Neuronal stem cell (in vitro differentiated cells): ENCODE measurements around the gene PPP1R27.

Experiments used
- DNase-seq: peaks from one replicate; pipeline ENCODE4 v3.0.0-alpha.2; 2013; ENCODE audit warnings: low spot score
- H2AFZ ChIP-seq: one replicate; pipeline ENCODE4 v1.6.1; 2013; ENCODE audit warnings: mild to moderate bottlenecking, low read length, inconsistent platforms
- H2AK5ac ChIP-seq: 2 replicates; pipeline ENCODE4 v1.6.1; 2013; ENCODE audit warnings: low read depth, mild to moderate bottlenecking, inconsistent platforms, low read length, moderate library complexity, mixed read lengths
- H2BK120ac ChIP-seq: 2 replicates; pipeline ENCODE4 v1.6.1; 2013; ENCODE audit warnings: low read depth, mild to moderate bottlenecking, inconsistent platforms, low read length, moderate library complexity, mixed read lengths
- H2BK12ac ChIP-seq: one replicate; pipeline ENCODE4 v1.6.1; 2013; ENCODE audit warnings: low read length, inconsistent platforms
- H2BK15ac ChIP-seq: 2 replicates; pipeline ENCODE4 v1.6.1; 2013; ENCODE audit warnings: mild to moderate bottlenecking, low read length, inconsistent platforms, mixed read lengths
- H2BK5ac ChIP-seq: one replicate; pipeline ENCODE4 v1.6.1; 2013; ENCODE audit warnings: inconsistent platforms, mild to moderate bottlenecking, low read length, moderate library complexity
- H3K14ac ChIP-seq: one replicate; pipeline ENCODE4 v1.6.1; 2013; ENCODE audit warnings: low read length, inconsistent platforms
- H3K18ac ChIP-seq: 2 replicates; pipeline ENCODE4 v1.6.1; 2013; ENCODE audit warnings: low read length, inconsistent platforms
- H3K23ac ChIP-seq: 2 replicates; pipeline ENCODE4 v1.6.1; 2013; ENCODE audit warnings: low read depth, mild to moderate bottlenecking, mixed read lengths, low read length, inconsistent platforms; ENCODE audit not compliant: poor library complexity
- H3K27ac ChIP-seq: replicated peaks from 3 replicates; pipeline ENCODE4 v1.5.1; 2013; ENCODE audit warnings: low read length, inconsistent platforms
- H3K27me3 ChIP-seq, 3 experiments: 2 replicates each; pipeline ENCODE4 v1.6.1; 2013; ENCODE audit warnings: low read length in 3 of 3, mild to moderate bottlenecking in 2 of 3, inconsistent platforms in 1 of 3, low read depth in 1 of 3, mixed read lengths in 1 of 3, moderate library complexity in 1 of 3; ENCODE audit not compliant: control insufficient read depth in 3 of 3, insufficient read depth in 3 of 3
- H3K36me3 ChIP-seq, 2 donors: replicated peaks in 1 of 2; 2 replicates each; pipeline ENCODE4 v1.6.1; 2013; ENCODE audit warnings: low read length in 2 of 2; ENCODE audit not compliant: control insufficient read depth in 2 of 2, insufficient read depth in 2 of 2
- H3K4ac ChIP-seq: 2 replicates; pipeline ENCODE4 v1.6.1; 2013; ENCODE audit warnings: inconsistent platforms, mild to moderate bottlenecking, low read length, moderate library complexity
- H3K4me1 ChIP-seq, 2 donors: 1 replicate in 1 of 2; 2 replicates in 1 of 2; pipeline ENCODE4 v1.6.1; 2013; ENCODE audit warnings: low read length in 2 of 2, low read depth in 1 of 2; ENCODE audit not compliant: control insufficient read depth in 2 of 2, insufficient read depth in 1 of 2
- H3K4me2 ChIP-seq: one replicate; pipeline ENCODE4 v1.6.1; 2013; ENCODE audit warnings: mild to moderate bottlenecking, low read length, inconsistent platforms; ENCODE audit not compliant: insufficient read depth, poor library complexity, severe bottlenecking
- H3K4me3 ChIP-seq, 2 donors: 2 replicates each; pipeline ENCODE4 v1.5.1; 2013; ENCODE audit warnings: low read length in 2 of 2, mild to moderate bottlenecking in 2 of 2, inconsistent platforms in 1 of 2, moderate library complexity in 1 of 2
- H3K79me1 ChIP-seq: one replicate; pipeline ENCODE4 v1.6.1; 2013; ENCODE audit warnings: low read depth, mild to moderate bottlenecking, inconsistent platforms, low read length, moderate library complexity
- H3K9ac ChIP-seq: one replicate; pipeline ENCODE4 v1.6.1; 2013; ENCODE audit warnings: mild to moderate bottlenecking, low read depth, low read length, inconsistent platforms; ENCODE audit not compliant: poor library complexity
- H3K9me3 ChIP-seq, 2 donors: replicated peaks in 1 of 2; 2 replicates each; pipeline versions ENCODE3 to v1.6.1; 2013; ENCODE audit warnings: low read length in 2 of 2, mild to moderate bottlenecking in 2 of 2, inconsistent platforms in 1 of 2, low read depth in 1 of 2, mixed read lengths in 1 of 2, moderate library complexity in 1 of 2; ENCODE audit not compliant: control insufficient read depth in 2 of 2, insufficient read depth in 1 of 2
- H4K8ac ChIP-seq: one replicate; pipeline ENCODE4 v1.6.1; 2013; ENCODE audit warnings: low read depth, mild to moderate bottlenecking, inconsistent platforms, low read length, moderate library complexity
- H4K91ac ChIP-seq: one replicate; pipeline ENCODE4 v1.6.1; 2013; ENCODE audit warnings: low read length, low read depth, mild to moderate bottlenecking, inconsistent platforms; ENCODE audit not compliant: poor library complexity
- WGBS, 2 donors: extraction: QIAGEN DNeasy Blood & Tissue Kit; methylation state at CpG; one replicate each; pipeline ENCODE4 v1.1.7; 2013; ENCODE audit warnings: missing lambda C conversion rate in 2 of 2, mixed read lengths in 1 of 2; ENCODE audit not compliant: insufficient read length in 2 of 2, insufficient replicate concordance in 1 of 2; ENCODE audit errors: extremely low coverage in 2 of 2; 5-methylcytosine and 5-hydroxymethylcytosine counted together

Gene PPP1R27

DNA sequence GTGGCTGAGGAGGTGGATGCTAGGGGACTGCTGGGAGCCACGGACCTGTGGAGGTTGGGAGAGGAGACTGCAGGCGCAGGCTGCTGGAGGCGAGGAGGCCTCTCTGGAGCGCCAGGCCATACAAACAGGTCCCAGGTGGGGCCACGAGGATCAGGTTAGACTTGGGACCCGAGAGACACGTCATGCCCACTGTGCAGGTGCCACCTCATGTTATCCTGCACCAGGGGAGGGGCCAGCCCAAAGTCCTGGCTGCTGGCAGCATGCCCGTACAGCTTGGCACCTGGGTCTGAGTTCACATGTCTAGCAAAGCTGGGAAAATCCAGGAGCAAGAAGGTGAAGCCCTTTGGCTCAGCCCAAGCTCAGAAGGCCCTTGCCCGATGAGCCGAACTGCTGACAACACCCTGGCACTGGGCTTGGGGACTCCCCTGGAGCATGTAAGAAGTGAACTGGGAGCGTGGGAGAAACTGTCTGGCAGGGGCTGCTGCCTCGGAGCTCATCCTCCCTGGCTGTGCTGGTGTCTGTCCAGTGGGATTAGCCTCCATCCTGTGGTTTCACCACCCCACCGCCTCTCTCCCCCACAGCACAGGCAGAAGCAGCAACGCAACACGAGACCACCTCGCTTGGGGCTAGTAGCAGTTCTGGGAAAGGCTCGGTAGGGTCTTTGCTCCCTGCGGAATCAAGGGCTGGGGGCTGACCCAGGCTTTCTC lies 31.0 kb upstream of the PPP1R27 start:
- peak overlapping the region; percentile 80 for H2BK5ac ChIP-seq
- no peak overlapping the region for H3K18ac ChIP-seq
- H3K27ac ChIP-seq: no peak overlapping the region
- peaks cover 27% of the 10 kb centered on the region for H3K79me1 ChIP-seq
- no peak overlapping the region for H3K4me2 ChIP-seq
- peak overlapping the region; percentile 43 for H4K8ac ChIP-seq
- no peaks in the 10 kb centered on the region for H3K27me3 ChIP-seq
- H3K14ac ChIP-seq: no peak overlapping the region
- peak overlapping the region; percentile 85 for H3K23ac ChIP-seq
- no peak overlapping the region for H3K4ac ChIP-seq
- no peaks in the 10 kb centered on the region for H3K9me3 ChIP-seq
- H2AK5ac ChIP-seq: no peak overlapping the region
- H4K91ac ChIP-seq: no peak overlapping the region
- H3K9ac ChIP-seq: peak overlapping the region; percentile 44
- peaks cover 37 to 75% of the 10 kb centered on the region in 2 donors for H3K36me3 ChIP-seq
- WGBS, 2 donors: no CpG with 5 or more reads among the region's 18 CpGs
- H2BK15ac ChIP-seq: no peak overlapping the region
- no peak overlapping the region for H2BK12ac ChIP-seq
- no peak for DNase-seq
- H3K4me1 ChIP-seq: peaks cover 13 to 21% of the 10 kb centered on the region in 2 donors
- H3K4me3 ChIP-seq: no peak overlapping the region
- H2AFZ ChIP-seq: no peak overlapping the region
- no peak overlapping the region for H2BK120ac ChIP-seq

GRCh38 chr17:81865358-81865732 lies 30.5 kb upstream of the PPP1R27 start:
- H2BK12ac ChIP-seq: no peak overlapping the region
- H2BK120ac ChIP-seq: no peak overlapping the region
- H3K14ac ChIP-seq: no peak overlapping the region
- no peak overlapping the region for H4K8ac ChIP-seq
- no CpG with 5 or more reads among the region's 8 CpGs for WGBS, 2 donors
- H3K9ac ChIP-seq: no peak overlapping the region
- H3K23ac ChIP-seq: peak overlapping the region; percentile 80
- no peak overlapping the region for H3K4me3 ChIP-seq
- H3K4ac ChIP-seq: no peak overlapping the region
- no peak overlapping the region for H4K91ac ChIP-seq
- peak overlapping the region; percentile 80 for H2BK5ac ChIP-seq
- no peak for DNase-seq
- H3K27me3 ChIP-seq: no peaks in the 10 kb centered on the region
- H2AFZ ChIP-seq: no peak overlapping the region
- no peak overlapping the region for H2AK5ac ChIP-seq
- peaks cover 26% of the 10 kb centered on the region for H3K79me1 ChIP-seq
- H3K18ac ChIP-seq: no peak overlapping the region
- peaks cover 37 to 74% of the 10 kb centered on the region in 2 donors for H3K36me3 ChIP-seq
- H3K9me3 ChIP-seq: no peaks in the 10 kb centered on the region
- no peak overlapping the region for H2BK15ac ChIP-seq
- H3K27ac ChIP-seq: no peak overlapping the region
- peaks cover 13 to 21% of the 10 kb centered on the region in 2 donors for H3K4me1 ChIP-seq
- no peak overlapping the region for H3K4me2 ChIP-seq

DNA sequence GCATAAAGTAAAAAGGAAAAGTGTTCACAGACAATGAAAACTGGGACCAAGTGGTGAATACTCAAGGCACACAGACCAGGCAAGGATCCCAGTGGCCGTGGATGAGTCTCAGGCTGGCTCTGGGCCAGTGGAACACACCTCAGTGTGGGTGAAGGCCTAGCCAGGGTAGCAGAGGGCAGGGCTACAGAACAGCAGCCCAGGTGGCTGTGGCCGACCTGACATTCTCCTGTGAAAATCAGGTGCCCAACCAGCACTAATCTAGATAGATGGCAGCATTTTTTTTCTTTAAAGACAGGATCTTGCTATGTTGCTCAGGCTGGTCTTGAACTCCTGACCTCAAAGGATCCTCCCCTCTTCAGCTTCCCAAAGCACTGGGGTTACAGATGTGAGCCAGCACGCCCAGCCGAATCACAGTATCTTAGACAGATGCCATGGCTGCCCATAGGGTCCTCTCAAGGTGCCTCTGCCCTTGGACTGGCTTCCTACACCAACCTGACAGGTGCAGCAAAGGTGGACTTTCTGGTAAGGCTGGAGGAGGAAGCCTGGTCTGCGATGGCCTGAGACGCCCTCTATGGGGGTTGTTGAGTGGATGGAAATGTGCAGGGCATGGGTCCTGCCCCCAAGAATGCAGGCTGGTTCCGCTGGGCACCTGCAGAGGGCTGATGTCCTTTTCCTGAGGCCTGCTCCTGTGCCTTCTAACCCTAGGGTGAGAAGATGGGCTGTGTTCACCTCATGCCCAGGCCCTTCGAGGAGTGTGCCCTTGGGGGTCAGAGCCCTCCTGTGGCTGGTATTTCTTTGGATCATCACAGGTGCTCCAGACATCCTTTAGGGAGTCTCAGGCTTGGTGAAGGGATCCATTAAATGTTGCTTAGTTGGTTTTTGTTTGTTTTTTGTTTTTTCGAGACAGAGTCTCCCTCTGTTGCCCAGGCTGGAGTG lies 29.3 kb upstream of the PPP1R27 start:
- Histone ChIP-seq H3K79me1 (peaks cover 26% of the 10 kb centered on the region), H3K27ac (no peak overlapping the region), H3K18ac (no peak overlapping the region), H3K4ac (no peak overlapping the region), H3K14ac (no peak overlapping the region), H3K4me3 (no peak overlapping the region), H3K4me2 (no peak overlapping the region), H3K36me3 (peaks cover 33 to 67% of the 10 kb centered on the region in 2 donors), H2BK12ac (no peak overlapping the region), H3K27me3 (no peaks in the 10 kb centered on the region), H3K23ac (no peak overlapping the region), H2BK120ac (no peak overlapping the region), H2BK15ac (no peak overlapping the region), H2BK5ac (peak overlapping the region; percentile 59), H4K8ac (no peak overlapping the region), H3K9ac (no peak overlapping the region), H2AFZ (no peak overlapping the region), H4K91ac (no peak overlapping the region), H2AK5ac (no peak overlapping the region), H3K9me3 (no peaks in the 10 kb centered on the region), H3K4me1 (peaks cover 9 to 17% of the 10 kb centered on the region in 2 donors)
- DNase-seq: no peak
- WGBS, 2 donors: no CpG with 5 or more reads among the region's 9 CpGs

- H3K4me2 ChIP-seq: no peak overlapping the region
- no peak overlapping the region for H3K4me3 ChIP-seq
- no peak overlapping the region for H2BK12ac ChIP-seq
- no peaks in the 10 kb centered on the region for H3K9me3 ChIP-seq
- no peaks in the 10 kb centered on the region for H3K27me3 ChIP-seq
- no peak overlapping the region for H3K14ac ChIP-seq
- no peak overlapping the region for H2BK120ac ChIP-seq
- no peak overlapping the region for H2BK15ac ChIP-seq
- no peak overlapping the region for H3K27ac ChIP-seq
- no CpG with 5 or more reads among the region's 6 CpGs for WGBS, 2 donors
- no peak overlapping the region for H2BK5ac ChIP-seq
- H4K91ac ChIP-seq: no peak overlapping the region
- H3K4ac ChIP-seq: no peak overlapping the region
- H3K18ac ChIP-seq: no peak overlapping the region
- H3K36me3 ChIP-seq: peaks cover 33 to 67% of the 10 kb centered on the region in 2 donors
- H3K4me1 ChIP-seq: peaks cover 10 to 13% of the 10 kb centered on the region in 2 donors
- H4K8ac ChIP-seq: no peak overlapping the region
- no peak overlapping the region for H3K23ac ChIP-seq
- DNase-seq: no peak
- no peak overlapping the region for H2AK5ac ChIP-seq
- H2AFZ ChIP-seq: no peak overlapping the region
- H3K79me1 ChIP-seq: peaks cover 33% of the 10 kb centered on the region
- no peak overlapping the region for H3K9ac ChIP-seq
Measured at GRCh38 chr17:81863123-81863675, 28.3 kb upstream of the PPP1R27 start.
